ENCODE results near the gene ITPR2. TPM values are rescaled to one million over a fixed set of nuclear protein-coding genes. Genes with fewer than 3 reads are reported as not detected.

The ITPR2 gene
- total and polyA plus RNA-seq, 2 of the 8 experiments (the other 6 are each of a cell fraction or from before 2014, with no cell fraction given), result 4.1 to 48.3 TPM

GRCh38 chr12:26711569-26711968, 121.4 kb downstream of the ITPR2 start (continued):
- TF ChIP-seq CTCF (IDR thresholded peaks at IDR 0.05; ENCODE audit: control extremely low read depth in 1 of 3, insufficient read depth in 1 of 3, low read depth in 1 of 3, low read length in 3 of 3), result no peak
- TF ChIP-seq TEAD4 (IDR thresholded peaks at IDR 0.05; ENCODE audit: low read depth, low read length), result no peak
